Measurements from ENCODE around the gene ADK. TPM values are rescaled to one million over a fixed set of nuclear protein-coding genes. Genes with fewer than 3 reads are reported as not detected.

Gene ADK
- total RNA-seq, 1 donor from 2014 or later = 34.9 TPM

DNA sequence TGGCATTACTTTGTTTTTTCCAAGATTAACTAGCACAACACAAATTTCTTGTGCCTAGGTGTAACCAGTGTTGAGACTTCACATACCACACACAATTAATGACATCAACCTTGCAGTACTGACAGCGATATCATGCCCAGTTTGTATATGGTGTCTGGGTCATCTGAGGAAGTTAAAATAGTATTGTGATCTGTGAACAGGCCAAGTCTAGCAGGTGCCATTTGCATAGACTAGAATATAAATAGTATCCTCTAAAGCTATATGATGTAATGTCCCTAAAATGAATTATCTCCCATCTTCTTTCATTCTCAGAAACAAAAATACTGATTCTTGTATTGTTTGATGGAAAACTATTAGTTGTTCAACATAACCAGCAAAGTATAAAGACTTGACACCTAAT is 499.6 kb downstream of the ADK start:
- no peak for DNase-seq (ENCODE audit: low spot score)

- DNase-seq (ENCODE audit: low spot score) = no peak
Measured at GRCh38 chr10:74651565-74651964, 500.5 kb downstream of the ADK start.

DNA sequence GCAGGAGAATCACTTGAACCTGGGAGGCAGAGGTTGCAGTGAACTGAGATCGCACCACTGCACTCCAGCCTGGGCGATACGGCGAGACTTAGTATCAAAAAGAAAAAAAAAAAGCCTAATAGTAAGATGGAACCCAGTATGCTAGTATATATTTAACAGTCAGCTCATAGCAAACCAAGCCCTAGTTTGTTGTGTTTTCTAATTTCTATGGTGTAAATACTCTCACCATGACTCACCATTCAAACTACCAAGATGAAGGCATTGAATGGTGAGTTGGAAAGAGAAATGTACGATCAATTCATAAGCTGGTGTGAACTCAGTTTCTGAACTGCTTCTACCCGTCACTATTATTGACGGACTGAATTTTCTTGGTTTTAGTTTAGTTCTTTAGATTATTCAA is 501.6 kb downstream of the ADK start:
- no peak for DNase-seq (ENCODE audit: low spot score)

GRCh38 chr10:74658511-74658910 is 507.5 kb downstream of the ADK start:
- no peak for DNase-seq (ENCODE audit: low spot score)

GRCh38 chr10:74662635-74663034 is 511.6 kb downstream of the ADK start:
- no peak for DNase-seq (ENCODE audit: low spot score)

DNA sequence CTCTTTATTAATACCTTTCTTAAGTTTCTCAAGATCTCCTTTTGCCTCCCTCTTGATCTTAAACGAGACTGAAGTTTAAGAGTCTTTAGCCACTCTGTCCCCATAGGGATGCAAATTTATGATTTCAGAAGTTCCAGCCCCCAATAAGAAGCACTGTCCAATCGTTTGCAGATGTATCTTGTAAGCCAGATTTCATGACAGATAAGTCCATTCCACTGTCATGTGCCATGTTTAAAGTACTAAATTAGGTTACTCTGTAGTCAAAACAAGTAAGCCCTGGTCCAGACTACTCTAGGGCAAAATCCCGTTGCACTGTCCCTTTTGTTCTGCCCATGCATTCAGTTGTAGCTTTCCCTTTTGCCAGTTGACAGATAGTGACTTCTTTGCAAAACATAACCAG is 518.2 kb downstream of the ADK start:
- DNase-seq (ENCODE audit: low spot score) = no peak

- DNase-seq (ENCODE audit: low spot score) = no peak
Measured at GRCh38 chr10:74671716-74672115, 520.7 kb downstream of the ADK start.

DNA sequence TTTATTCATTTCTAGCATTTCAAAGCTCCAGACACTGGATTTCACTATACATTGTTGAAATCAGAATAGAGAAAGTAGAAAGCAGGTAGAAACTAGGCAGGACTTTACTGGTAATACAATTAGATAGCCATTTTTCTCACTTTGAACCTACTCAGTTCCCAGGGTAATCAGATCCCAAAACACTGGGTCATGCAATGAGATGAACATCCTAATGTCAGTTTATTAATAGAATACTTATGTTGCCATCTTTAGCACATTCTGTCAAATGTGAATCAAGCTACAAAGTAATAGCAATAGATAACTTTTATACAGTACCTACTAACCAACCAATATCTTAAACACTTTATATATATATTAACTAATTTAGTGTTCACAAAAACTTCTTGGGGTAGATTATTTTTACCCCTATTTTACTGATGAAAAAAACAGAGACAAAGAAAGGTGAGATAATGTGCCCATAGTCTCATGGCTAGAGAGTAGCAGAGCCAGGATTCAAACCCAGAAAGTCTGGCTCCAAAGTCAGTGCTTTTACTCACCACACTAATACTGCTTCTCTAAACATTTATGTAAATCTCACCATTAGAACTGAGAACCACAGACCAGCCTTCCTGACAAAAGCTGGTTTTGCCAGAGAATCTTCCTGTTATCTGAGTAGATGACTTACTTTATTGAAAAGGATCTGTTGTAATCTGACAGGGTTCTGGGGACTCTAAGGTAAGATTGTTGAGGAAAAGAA is 521.6 kb downstream of the ADK start:
- no peak for DNase-seq (ENCODE audit: low spot score)

DNA sequence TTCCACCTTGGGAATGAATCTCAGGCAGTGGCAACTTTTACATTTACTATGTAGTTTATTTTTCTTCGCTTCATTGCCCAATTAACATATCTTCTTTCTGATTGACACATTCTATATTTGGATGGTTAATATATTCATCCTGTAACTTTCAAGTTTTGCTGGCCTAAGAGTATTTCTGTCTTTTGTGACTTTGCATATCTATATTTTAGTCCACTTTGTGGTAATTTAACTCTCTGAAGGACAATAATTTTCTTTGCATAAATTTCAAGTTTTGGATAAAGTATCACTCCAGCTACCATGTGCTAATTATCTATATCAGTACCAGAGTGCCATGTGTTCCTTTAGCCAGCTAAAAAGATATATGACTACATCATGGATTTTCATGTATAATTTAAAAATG is 523.9 kb downstream of the ADK start:
- DNase-seq (ENCODE audit: low spot score) = no peak

- no peak for DNase-seq (ENCODE audit: low spot score)
Measured at GRCh38 chr10:74675484-74675883, 524.5 kb downstream of the ADK start.

DNA sequence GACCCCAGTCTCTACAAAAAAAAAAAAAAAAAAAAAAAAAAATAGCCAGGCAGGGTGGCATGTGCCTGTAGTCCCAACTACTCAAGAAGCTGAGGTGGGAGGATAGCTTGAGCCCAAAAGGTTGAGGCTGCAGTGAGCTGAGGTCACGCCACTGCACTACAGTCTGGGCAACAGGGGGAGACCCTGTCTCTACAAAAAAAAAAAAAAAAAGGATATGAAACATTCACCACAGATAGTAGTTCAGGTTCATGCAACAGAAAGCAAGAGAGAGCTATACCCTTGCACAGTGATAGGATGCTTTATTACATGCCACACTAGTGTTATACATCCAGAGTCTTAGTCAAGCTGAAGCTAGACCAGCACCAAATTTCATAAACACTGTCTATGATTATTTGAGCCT is 526.9 kb downstream of the ADK start:
- no peak for DNase-seq (ENCODE audit: low spot score)

DNA sequence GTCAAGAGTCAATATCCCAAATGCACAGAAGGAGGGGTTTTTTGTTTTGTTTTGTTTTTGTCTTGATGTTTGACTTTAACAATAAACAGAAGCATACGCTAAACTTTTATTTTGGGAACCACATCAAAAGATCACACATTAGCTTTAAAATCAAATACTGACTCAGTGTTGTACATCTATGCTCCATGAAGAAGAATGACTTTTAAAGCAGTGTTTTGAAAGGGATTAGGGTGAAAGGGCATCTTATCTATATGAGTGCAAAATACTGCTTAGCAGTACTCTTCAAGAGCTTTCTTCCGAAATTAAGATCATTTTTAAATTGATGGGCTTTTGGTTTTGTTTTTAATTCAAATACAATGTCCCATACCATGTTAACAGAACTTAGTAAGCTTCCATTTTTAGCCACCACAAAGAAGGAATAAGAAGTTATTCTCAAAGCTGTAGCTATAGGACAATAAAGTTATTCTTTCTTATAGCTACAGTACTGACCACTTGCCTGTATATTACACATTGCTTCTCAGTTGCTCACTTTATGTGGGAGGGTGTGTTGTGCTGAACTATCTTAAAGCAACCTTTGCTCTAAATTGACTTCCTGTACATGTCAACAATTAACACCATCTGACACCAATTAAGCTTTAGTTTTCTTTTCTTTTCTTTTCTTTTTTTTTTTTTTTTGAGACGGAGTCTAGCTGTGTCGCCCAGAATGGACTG is 531.1 kb downstream of the ADK start:
- DNase-seq (ENCODE audit: low spot score) = no peak

- DNase-seq (ENCODE audit: low spot score) = no peak
Measured at GRCh38 chr10:74683067-74683466, 532.0 kb downstream of the ADK start.

DNA sequence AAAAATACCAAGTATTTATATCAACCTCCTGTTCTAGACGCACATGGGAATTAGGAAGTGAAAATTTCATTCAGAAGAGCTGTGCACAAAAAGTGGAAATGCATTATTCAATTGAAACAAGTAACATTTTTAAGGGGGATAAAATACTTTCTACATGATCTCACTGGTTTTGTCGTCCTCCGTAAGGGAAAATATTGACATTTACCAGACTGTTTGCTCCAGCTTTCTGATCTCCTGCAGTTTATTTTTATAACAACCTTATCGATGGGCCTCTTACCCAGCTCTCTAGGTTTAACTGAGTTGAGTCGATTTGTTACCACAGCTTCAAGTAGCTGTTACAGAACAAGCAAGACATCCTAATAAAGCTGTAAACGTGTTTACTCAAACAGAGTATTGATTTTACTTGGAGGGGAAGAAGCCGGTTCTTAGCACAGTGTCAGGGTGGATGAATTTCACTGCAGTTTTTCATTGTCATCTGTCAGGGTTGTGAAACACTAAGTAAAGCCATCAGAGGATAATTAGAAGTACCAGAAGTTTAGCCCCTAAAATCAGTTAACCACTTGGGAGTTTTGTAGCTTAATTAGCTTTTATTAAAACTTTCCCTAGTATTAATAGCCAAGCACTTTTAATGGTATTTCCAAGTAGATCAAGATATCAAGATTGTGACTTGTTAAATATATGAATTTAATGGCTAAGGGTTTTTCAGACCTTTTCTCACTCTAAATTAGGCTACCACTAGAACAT is 532.8 kb downstream of the ADK start:
- no peak for DNase-seq (ENCODE audit: low spot score)

DNA sequence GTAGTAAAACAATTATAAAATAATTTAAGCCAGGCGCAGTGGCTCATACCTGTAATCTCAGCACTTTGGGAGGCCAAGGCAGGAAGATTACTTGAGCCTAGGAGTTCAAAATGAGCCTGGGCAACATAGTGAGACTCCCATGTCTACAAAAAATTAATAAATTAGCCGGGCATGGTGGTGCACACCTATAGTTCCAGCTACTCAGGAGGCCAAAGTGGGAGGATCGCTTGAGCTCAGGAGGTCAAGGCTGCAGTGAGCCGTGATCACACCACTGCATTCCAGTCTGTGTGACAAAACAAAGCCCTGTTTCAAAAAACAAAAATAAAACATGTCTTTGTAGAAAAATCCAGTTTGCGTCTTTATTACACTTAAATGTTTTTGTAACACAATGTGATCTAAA is 533.4 kb downstream of the ADK start:
- DNase-seq (ENCODE audit: low spot score) = no peak

DNA sequence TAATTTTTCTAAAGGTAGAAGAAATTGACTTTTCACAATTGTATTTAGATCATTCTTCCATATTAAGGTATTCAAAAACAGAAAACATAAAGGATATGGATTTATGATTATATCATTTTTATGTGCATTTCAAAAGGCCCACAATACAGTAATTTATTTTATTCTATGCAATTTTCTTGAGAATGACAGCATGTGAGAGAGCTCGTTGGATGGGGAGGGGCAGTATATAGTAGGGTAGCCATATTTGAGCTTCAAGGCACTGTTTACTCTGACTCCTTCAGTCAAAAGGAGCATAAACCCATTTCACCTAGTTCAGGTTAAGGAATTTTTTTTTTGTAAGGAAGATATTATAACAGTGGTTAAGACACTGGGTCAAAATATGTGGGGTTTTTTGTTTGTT is 534.5 kb downstream of the ADK start:
- no peak for DNase-seq (ENCODE audit: low spot score)

DNA sequence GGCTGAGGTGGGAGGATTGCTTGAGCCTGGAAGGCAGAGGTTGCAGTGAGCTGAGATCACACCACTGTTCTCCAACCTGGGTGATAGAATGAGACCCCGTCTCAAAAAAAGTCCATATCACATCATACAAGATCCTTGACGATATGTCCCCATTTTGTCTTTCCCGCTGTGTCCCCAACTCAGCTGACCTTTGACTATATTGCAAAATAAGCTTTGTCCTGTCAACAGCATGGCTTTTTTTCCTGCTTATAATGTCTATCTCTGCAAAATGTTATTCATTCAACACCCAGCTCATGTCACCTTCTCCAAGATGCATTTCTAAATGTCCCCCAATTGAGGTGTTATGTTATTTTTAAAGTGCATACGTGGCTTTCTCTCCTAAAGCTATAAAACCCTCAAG is 539.4 kb downstream of the ADK start:
- DNase-seq (ENCODE audit: low spot score) = no peak

DNA sequence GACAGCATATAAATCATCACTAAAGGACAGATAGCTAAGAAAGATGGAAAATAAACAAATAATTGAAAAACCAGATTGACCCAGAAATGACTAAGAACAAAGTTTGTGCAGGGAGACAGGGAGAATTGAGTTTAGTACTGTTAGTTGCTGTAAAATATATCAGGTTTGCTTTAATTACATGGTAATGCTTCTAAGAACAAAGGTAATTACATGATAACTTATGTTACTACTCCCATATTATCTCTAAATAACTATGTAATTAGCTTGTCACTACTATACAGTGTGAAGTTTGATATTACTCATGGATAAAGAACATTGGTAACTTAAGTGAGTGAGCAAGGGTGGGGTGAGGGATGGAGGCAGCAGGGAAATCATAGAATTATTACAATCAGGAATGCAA is 540.1 kb downstream of the ADK start:
- DNase-seq (ENCODE audit: low spot score) = no peak

- no peak for DNase-seq (ENCODE audit: low spot score)
Measured at GRCh38 chr10:74704629-74705357, 553.8 kb downstream of the ADK start.

DNA sequence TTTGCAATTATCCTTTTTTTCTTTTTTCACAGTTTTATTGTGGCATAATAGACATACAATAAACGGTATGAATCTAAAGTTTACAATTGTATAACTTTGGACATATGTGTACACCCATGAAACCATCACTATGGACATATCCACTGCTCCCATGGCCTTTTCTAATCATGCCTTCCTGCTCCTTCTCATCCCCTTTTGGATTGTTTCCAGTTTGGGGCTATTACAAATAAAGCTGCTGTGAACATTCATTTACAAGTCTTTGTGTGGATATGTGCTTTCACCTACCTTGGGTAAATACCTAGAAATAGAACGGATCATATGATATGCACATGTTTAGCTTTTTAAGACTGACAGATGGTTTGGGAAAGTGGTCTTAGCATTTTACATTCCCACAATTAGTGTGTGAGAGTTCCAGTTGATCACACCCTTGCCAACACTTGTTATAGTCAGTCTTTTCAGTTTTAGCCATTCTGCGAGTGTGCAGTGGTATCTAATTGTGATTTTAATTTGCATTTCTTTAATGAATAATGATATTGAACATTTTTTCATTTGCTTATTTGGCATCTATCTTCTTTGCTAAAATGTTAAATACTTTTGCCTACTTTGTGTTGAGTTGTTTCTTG is 554.4 kb downstream of the ADK start:
- DNase-seq (ENCODE audit: low spot score) = no peak

- no peak for DNase-seq (ENCODE audit: low spot score)
Measured at GRCh38 chr10:74706966-74707365, 555.9 kb downstream of the ADK start.

Data from mesenteric fat pad (tissue), 1 donor.